Activated naive CD4-positive, alpha-beta T cell treated with anti-CD3 and anti-CD28 coated beads for 36 hours (primary cell): ENCODE data around the gene ITGA2B. TPM values are rescaled to one million over a fixed set of nuclear protein-coding genes. Genes with fewer than 3 reads are reported as not detected.
"Not testable (repeated sequence)": the region's sequence is repeated elsewhere in the genome, so short reads cannot be mapped to it uniquely, and the experiment has no call there.

Experiments
- CTCF ChIA-PET: fragments of 350-600 bp; sonication (Branson Sonifier 250); formaldehyde crosslinking; loops from one replicate; lab custom pipeline; 2021; ENCODE audit warnings: antibody characterized with exemption; lab: Charles Lee
- DNase-seq: peaks from one replicate; pipeline ENCODE4 v3.0.0-alpha.2; 2020
- H3K27ac Mint-ChIP-seq: one replicate; pipeline ENCODE4 v1.8.0; 2021; ENCODE audit warnings: mild to moderate bottlenecking, mixed read lengths
- H3K27me3 Mint-ChIP-seq: one replicate; pipeline ENCODE4 v1.8.0; 2021; ENCODE audit warnings: low read depth, mixed read lengths
- H3K36me3 Mint-ChIP-seq: one replicate; pipeline ENCODE4 v1.8.0; 2021; ENCODE audit warnings: low read depth, mixed read lengths
- H3K4me1 Mint-ChIP-seq: one replicate; pipeline ENCODE4 v1.8.0; 2021; ENCODE audit warnings: low read depth, mixed read lengths
- H3K4me3 Mint-ChIP-seq: one replicate; pipeline ENCODE4 v1.8.0; 2021; ENCODE audit warnings: mild to moderate bottlenecking, moderate library complexity, mixed read lengths
- H3K9me3 Mint-ChIP-seq: one replicate; pipeline ENCODE4 v1.8.0; 2021; ENCODE audit warnings: mixed read lengths
- intact Hi-C: fragments of 100-400 bp; cut with micrococcal nuclease; formaldehyde crosslinking; loops from one replicate; pipeline ENCODE4 v1.15.1; 2023
- total RNA-seq, 2 experiments: library from RNA; stranded (reverse); gene quantifications; one replicate each; pipeline ENCODE4 v1.2.3, GENCODE V29; 2021

The ITGA2B gene
- total RNA-seq, 2 experiments from 2014 or later: 0.31 to 1.1 TPM

- no peaks in the 10 kb centered on the region for H3K27me3 Mint-ChIP-seq
- peak overlapping the region; percentile 73 for H3K4me3 Mint-ChIP-seq
- H3K27ac Mint-ChIP-seq: no peak overlapping the region
- no peak for DNase-seq
- intact Hi-C loops: loop anchor here (5.0 kb wide), 2 partner anchors 279 to 404 kb away; partner anchors contain the start of genes LSM12 and PPY
- H3K36me3 Mint-ChIP-seq: no peaks in the 10 kb centered on the region
- no peaks in the 10 kb centered on the region for H3K9me3 Mint-ChIP-seq
- peaks cover 10% of the 10 kb centered on the region for H3K4me1 Mint-ChIP-seq
- CTCF ChIA-PET: interaction anchor here (0.5 to 2.2 kb wide), 18 partner anchors 8 to 1929 kb away, joined by 3 to 21 read pairs (median 5); partner anchors contain the start of gene FAM171A2
Measured at GRCh38 chr17:44346064-44346844, 43.2 kb downstream of the ITGA2B start.

- Mint-ChIP-seq H3K27me3 (no peaks in the 10 kb centered on the region), H3K9me3 (no peaks in the 10 kb centered on the region), H3K27ac (peak overlapping the region; percentile 43), H3K4me1 (peaks cover 10% of the 10 kb centered on the region), H3K4me3 (peak overlapping the region; percentile 73), H3K36me3 (no peaks in the 10 kb centered on the region)
- CTCF ChIA-PET: interaction anchor here (0.5 to 2.2 kb wide), 22 partner anchors 9 to 1928 kb away, joined by 3 to 21 read pairs (median 5); partner anchors contain the start of gene FAM171A2
- intact Hi-C loops: loop anchor here (1.0 to 5.0 kb wide), 4 partner anchors 19 to 403 kb away; partner anchors contain the start of genes LSM12 and PPY
- peak; percentile 72 for DNase-seq
Measured at GRCh38 chr17:44345454-44346026, 43.9 kb downstream of the ITGA2B start.

- Mint-ChIP-seq H3K27ac (peak within 1 kb of the TSS; percentile 43), H3K9me3 (no peaks in the 10 kb centered on the region), H3K4me1 (peaks cover 10% of the 10 kb centered on the region), H3K36me3 (no peaks in the 10 kb centered on the region), H3K4me3 (peak within 1 kb of the TSS; percentile 73), H3K27me3 (no peaks in the 10 kb centered on the region)
- intact Hi-C loops: loop anchor here (1.0 to 5.0 kb wide), 4 partner anchors 19 to 403 kb away; partner anchors contain the start of genes LSM12 and PPY
- peak; percentile 93 for DNase-seq
- CTCF ChIA-PET: interaction anchor here (0.6 to 2.2 kb wide), 17 partner anchors 9 to 158 kb away, joined by 3 to 21 read pairs (median 6); partner anchors contain the start of genes FAM171A2 and TMUB2
Measured at GRCh38 chr17:44344939-44345453, 44.5 kb downstream of the ITGA2B start, which contains the start of gene GRN. Gene GRN (plus strand): TSS chr17:44345302. CDS start chr17:44349165, 3,863 bp downstream.

GRCh38 chr17:44343510-44344209 lies 45.8 kb downstream of the ITGA2B start:
- no peak for DNase-seq
- no peak overlapping the region for H3K27ac Mint-ChIP-seq
- CTCF ChIA-PET: interaction anchor here (0.6 kb wide), 1 partner anchor 129 kb away, joined by 3 read pairs; no protein-coding TSS in a partner anchor
- peak overlapping the region; percentile 6 for H3K4me3 Mint-ChIP-seq
- intact Hi-C loops: no loop called here
- no peaks in the 10 kb centered on the region for H3K9me3 Mint-ChIP-seq
- H3K4me1 Mint-ChIP-seq: peaks cover 11% of the 10 kb centered on the region
- no peaks in the 10 kb centered on the region for H3K27me3 Mint-ChIP-seq
- H3K36me3 Mint-ChIP-seq: no peaks in the 10 kb centered on the region

GRCh38 chr17:44340553-44340952 lies 48.9 kb downstream of the ITGA2B start:
- intact Hi-C loops, H3K9me3 Mint-ChIP-seq, DNase-seq, H3K27me3 Mint-ChIP-seq, H3K27ac Mint-ChIP-seq, H3K4me1 Mint-ChIP-seq, H3K36me3 Mint-ChIP-seq, H3K4me3 Mint-ChIP-seq: not testable (repeated sequence)
- CTCF ChIA-PET: interaction anchor here (1.8 kb wide), 1 partner anchor 10 kb away, joined by 8 read pairs; no protein-coding TSS in a partner anchor

GRCh38 chr17:44338702-44339101 lies 50.7 kb downstream of the ITGA2B start:
- Mint-ChIP-seq H3K4me1 (peaks cover 3% of the 10 kb centered on the region), H3K9me3 (no peaks in the 10 kb centered on the region), H3K4me3 (no peak overlapping the region), H3K27me3 (no peaks in the 10 kb centered on the region), H3K27ac (no peak overlapping the region), H3K36me3 (no peaks in the 10 kb centered on the region)
- DNase-seq: peak; percentile 59
- intact Hi-C loops: no loop called here
- CTCF ChIA-PET: interaction anchor here (1.1 kb wide), 1 partner anchor 12 kb away, joined by 4 read pairs; no protein-coding TSS in a partner anchor

GRCh38 chr17:44335968-44336367 lies 53.5 kb downstream of the ITGA2B start:
- Mint-ChIP-seq H3K36me3 (no peaks in the 10 kb centered on the region), H3K27me3 (no peaks in the 10 kb centered on the region), H3K27ac (no peak overlapping the region), H3K4me1 (peaks cover 9% of the 10 kb centered on the region), H3K9me3 (no peaks in the 10 kb centered on the region), H3K4me3 (no peak overlapping the region)
- no peak for DNase-seq
- intact Hi-C loops: no loop called here
- CTCF ChIA-PET: interaction anchor here (0.6 to 1.2 kb wide), 3 partner anchors 198 to 545 kb away, joined by 3 to 4 read pairs (median 3); no protein-coding TSS in a partner anchor

GRCh38 chr17:44335564-44335963 lies 53.9 kb downstream of the ITGA2B start:
- H3K9me3 Mint-ChIP-seq: no peaks in the 10 kb centered on the region
- H3K36me3 Mint-ChIP-seq: no peaks in the 10 kb centered on the region
- H3K27ac Mint-ChIP-seq: no peak overlapping the region
- no peak overlapping the region for H3K4me3 Mint-ChIP-seq
- DNase-seq: no peak
- H3K27me3 Mint-ChIP-seq: no peaks in the 10 kb centered on the region
- intact Hi-C loops: no loop called here
- peaks cover 10% of the 10 kb centered on the region for H3K4me1 Mint-ChIP-seq
- CTCF ChIA-PET: interaction anchor here (0.6 to 1.2 kb wide), 3 partner anchors 198 to 544 kb away, joined by 3 to 4 read pairs (median 3); no protein-coding TSS in a partner anchor

GRCh38 chr17:44334727-44335126 lies 54.7 kb downstream of the ITGA2B start:
- DNase-seq: no peak
- CTCF ChIA-PET: interaction anchor here (1.9 to 5.0 kb wide), 2 partner anchors 124 to 131 kb away, joined by 6 to 64 read pairs; no protein-coding TSS in a partner anchor
- intact Hi-C loops: no loop called here
- Mint-ChIP-seq H3K9me3 (no peaks in the 10 kb centered on the region), H3K4me3 (no peak overlapping the region), H3K36me3 (no peaks in the 10 kb centered on the region), H3K27me3 (no peaks in the 10 kb centered on the region), H3K27ac (no peak overlapping the region), H3K4me1 (peaks cover 10% of the 10 kb centered on the region)

- no peaks in the 10 kb centered on the region for H3K27me3 Mint-ChIP-seq
- no peaks in the 10 kb centered on the region for H3K36me3 Mint-ChIP-seq
- H3K4me3 Mint-ChIP-seq: no peak overlapping the region
- intact Hi-C loops: no loop called here
- peaks cover 10% of the 10 kb centered on the region for H3K4me1 Mint-ChIP-seq
- H3K9me3 Mint-ChIP-seq: no peaks in the 10 kb centered on the region
- no peak for DNase-seq
- no peak overlapping the region for H3K27ac Mint-ChIP-seq
- CTCF ChIA-PET: interaction anchor here (1.9 to 5.0 kb wide), 2 partner anchors 123 to 130 kb away, joined by 6 to 64 read pairs; no protein-coding TSS in a partner anchor
Measured at GRCh38 chr17:44334315-44334714, 55.1 kb downstream of the ITGA2B start.

- Mint-ChIP-seq H3K27ac (no peak overlapping the region), H3K9me3 (no peaks in the 10 kb centered on the region), H3K36me3 (no peaks in the 10 kb centered on the region), H3K4me3 (no peak overlapping the region), H3K4me1 (peaks cover 6% of the 10 kb centered on the region), H3K27me3 (no peaks in the 10 kb centered on the region)
- intact Hi-C loops: no loop called here
- CTCF ChIA-PET: interaction anchor here (1.0 to 5.0 kb wide), 5 partner anchors 12 to 149 kb away, joined by 4 to 64 read pairs (median 6); partner anchors contain the start of gene GRN
- no peak for DNase-seq
Measured at GRCh38 chr17:44333371-44333770, 56.1 kb downstream of the ITGA2B start.
